ENCODE measurements around the gene DDX10.

DDX10 gene

DNA sequence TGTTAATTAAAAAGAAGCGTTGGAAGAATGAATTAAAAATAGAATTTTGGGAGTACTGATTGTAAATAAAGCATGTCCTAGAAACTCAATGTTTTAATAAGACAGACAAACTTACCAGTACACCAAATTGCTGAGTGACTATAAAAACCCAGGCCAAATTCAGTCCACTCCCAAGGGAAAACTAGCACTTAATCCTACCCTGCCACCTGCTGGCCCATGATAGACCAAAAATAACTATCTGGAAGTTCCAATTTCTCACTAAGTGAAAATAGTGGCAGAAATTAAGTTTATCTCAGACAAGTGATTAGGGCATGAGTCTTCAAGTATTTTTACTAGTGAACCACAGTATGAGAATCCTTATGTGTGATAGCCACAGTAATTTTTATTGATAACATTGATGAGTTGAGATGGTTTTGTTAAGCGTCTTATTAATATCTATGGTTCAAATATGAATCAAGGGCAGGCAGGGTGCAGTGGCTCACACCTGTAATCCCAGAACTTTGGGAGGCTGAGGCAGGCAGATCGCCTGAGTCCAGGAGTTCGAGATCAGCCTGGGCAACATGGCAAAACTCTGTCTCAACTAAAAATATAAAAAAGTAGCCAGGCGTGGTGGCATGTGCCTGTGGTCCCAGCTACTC, 9.8 kb upstream of the DDX10 start:
- DNase-seq (ENCODE audit: low read depth), result no peak

DNA sequence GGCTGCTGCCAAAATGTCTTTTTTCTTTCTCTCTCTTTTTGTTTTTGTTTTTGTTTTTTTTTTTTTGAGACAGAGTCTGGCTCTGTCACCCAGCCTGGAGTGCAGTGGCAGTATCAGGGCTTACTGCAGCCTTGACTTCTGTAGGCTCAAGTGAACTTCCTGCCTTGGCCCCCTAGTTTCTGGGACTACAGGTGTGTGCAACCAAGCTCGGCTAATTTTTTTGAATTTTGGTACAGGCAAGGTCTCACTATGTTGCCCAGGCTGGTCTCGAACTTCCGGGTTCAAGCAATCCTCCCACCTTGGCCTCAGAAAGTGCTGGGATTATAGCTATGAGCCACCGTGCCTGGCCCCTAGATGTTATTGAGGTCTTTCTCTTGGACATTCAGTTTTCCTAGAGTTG, 2.2 kb upstream of the DDX10 start:
- DNase-seq (ENCODE audit: low read depth), result no peak

DNA sequence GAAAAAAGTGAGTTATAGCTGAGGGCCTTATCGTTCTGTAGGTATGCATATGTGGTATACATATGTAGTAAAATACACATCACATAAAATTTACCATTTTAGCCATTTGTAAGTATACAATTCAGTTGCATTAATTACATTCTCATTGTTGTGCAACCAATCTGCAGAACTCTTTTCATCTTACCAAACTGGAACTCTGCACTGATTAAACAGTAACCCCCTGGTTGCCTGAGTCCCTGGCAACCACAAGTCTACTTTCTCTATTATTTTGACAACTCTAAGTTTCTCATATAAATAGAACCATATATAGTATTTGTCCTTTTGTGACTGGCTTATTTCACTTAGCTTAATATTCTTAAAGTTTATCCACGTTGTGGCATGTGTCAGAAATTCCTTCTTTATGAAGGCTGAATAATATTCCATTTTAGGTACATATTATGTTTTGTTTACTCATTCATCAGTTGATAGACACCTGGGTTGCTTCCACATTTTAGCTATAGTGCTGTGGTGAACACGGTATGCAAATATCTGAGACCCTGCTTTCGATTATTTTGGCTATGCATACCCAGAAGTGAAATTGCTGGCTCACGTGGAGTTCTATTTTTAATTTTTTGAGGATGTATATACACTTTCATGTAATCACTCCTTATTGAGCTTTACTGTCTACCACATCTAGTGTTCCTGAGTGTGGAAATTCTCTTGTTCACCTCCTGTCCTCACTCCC, 1.6 kb upstream of the DDX10 start:
- no peak for DNase-seq (ENCODE audit: low read depth)

DNA sequence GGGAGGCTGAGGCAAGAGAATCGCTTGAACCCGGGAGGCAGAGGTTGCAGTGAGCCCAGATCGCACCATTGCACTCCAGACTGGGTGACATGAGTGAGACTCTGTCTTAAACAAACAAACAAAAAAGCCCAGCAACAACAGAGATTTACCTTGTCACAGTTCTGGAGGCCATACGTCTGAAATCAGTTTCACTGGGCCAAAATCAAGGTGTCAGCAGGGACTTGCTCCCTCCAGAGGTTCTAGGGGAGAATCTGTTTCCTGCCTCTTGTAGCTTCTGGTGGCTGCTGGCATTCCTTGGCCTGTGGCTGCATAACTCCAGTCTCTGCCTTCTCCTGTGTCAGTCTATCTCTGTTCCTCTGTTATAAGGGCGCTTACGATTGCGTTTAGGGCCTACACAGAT, 1.5 kb downstream of the DDX10 start:
- DNase-seq (ENCODE audit: low read depth), result no peak

DNA sequence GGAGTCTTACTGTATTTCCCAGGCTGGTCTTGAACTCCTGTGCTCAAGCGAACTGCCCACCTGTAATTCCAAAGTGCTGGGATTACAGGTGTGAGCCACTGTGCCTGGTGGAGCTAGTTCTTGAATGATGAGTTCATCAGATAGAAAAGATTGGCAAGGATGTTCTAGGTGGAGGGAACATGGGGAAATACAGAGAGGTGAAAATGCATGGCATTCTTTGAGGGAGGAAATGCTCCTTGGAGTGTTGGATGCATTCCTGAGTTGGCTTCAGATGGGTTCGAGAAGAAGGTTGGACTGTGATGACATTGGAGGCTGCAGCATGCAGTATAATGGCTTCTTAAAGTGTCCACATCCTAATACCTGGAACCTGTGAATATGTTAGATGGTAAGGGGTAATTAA, 4.4 kb downstream of the DDX10 start:
- no peak for DNase-seq (ENCODE audit: low read depth)

DNA sequence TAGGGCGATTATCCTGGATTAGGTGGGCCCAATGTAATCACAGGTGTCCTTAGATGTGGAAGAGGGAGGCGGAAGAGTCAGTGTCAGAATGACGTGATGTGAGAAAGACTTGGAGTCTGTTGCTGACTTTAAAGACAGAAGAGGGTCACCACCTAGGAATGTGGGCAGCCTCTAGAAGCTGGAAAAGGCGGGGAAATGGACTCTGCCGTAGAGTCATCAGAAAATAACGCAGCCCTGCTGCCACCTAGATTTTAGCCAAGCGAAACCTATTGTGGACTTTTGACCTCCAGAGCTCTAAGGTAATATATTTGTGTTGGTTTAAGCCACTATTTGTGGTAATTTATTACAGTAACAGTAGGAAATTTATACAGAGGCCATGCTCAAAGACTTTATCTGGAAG, 4.8 kb downstream of the DDX10 start:
- no peak for DNase-seq (ENCODE audit: low read depth)

DNA sequence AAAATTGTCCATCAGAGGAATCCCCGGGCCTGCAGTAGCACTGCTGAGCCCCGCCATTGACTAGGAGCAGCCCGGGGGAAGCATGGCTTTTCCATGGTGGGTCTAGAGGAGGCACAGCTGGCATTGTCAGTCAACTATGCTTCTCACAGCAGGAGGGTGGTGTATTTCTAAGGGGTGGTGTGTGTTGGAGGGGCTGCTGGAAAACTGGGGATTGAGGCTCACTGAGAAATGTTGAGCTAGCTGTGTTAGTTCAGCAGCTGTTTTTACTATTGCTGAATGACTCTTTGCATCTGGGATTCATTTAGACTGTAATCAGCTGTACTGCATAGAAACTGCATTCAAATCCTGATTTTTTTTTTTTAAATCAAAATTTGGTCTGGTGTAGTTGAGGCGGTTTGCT, 5.6 kb downstream of the DDX10 start:
- no peak for DNase-seq (ENCODE audit: low read depth)

DNA sequence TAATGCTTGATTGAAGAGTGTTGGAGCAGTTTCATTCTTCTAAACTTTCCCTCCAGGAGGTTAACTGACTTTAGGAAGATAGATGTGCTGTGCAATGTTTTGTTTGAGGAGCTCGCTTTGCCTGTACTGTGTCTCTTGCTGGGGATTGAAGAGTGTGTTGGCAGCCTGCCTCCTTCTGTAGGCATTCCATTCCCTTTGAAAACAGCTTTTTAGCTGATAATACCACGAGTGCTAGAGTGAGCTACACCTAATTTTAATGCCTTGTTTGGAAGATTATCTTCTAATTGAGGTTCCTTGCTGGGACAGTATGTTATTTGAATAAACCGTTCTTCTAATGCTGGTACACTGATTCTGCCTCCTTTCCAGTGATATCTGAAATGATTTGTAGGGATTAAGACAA, 7.2 kb downstream of the DDX10 start:
- no peak for DNase-seq (ENCODE audit: low read depth)

DNA sequence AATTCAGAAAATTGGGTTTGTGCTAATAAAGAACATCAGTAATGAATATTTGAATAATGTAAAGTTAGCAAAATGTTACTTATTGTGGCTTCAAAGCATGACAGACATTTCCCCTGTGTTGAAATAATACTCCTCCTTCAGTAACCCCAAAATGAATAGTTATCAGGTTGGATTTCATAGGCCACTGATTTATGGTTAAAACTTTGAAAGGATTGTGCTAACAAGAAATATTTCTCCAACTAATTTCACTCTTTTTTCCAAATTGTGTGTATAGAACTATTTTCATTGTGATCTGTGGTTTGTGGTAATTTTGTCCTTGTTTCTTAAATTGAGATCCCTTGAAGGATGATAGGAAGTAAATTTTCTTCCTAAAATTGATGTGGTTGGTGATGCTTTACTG, 7.9 kb downstream of the DDX10 start:
- no peak for DNase-seq (ENCODE audit: low read depth)

DNA sequence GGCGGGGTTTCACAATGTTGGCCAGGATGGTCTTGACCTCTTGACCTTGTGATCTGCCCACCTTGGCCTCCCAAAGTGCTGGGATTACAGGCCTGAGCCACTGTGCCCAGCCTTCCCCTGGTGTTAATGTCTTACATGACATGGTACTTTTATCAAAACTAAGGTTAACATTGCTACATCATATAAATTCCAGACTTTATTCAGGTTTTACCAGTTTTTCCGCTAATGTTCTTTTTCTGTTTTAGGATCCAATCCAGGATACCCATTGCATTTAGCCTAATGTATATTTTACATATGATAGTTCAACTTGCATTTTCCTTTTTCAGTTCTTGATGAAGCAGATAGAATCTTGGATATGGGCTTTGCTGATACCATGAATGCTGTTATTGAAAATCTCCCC, 14.2 kb downstream of the DDX10 start:
- no peak for DNase-seq (ENCODE audit: low read depth)

DNA sequence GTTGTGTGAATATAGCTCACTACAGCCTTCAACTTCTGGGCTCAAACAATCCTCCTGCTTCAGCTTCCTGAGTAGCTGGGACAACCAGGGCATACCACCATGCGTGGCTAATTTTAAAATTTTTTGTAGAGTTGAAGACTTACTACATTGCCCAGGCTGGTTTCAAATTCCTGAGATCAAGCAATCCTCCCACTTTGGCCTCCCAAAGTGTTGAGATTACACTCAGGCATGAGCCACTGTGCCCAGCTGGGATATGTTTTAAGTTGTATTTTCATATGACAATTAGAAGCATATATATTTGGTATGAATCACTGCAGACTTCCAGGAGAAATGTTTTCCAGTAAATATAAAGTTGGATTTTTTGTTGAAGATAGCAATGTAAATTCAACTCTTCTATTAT, 15.4 kb downstream of the DDX10 start:
- DNase-seq (ENCODE audit: low read depth), result no peak

DNA sequence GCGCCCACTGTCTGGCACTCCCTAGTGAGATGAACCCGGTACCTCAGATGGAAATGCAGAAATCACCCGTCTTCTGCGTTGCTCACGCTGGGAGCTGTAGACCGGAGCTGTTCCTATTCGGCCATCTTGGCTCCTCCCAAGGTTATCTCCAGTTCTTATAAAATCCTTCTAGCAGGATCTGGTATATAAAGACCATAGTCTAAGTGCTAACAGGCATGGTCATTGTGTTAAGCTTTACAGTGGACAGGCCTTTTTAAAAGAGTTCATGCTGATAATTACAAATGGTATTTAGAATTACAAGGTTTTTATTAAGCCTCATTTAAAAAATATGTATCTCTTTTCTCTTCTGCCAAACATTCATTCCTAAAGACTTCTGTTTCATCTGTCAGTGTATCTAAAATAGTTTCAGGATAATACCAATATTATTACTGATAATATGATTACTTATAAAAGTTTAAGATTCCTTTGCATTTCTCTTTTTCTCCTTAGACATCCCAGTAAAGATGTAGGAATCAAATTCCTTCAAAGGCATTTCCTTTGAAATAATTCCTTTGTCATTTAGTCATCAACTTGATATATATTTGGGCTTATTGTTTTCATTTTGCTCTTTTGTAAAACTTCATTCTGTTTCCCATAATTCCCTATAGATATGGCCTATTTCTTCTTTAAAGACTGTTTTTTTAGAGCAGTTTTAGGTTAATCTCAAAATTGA, 20.7 kb downstream of the DDX10 start:
- DNase-seq (ENCODE audit: low read depth), result no peak

DNA sequence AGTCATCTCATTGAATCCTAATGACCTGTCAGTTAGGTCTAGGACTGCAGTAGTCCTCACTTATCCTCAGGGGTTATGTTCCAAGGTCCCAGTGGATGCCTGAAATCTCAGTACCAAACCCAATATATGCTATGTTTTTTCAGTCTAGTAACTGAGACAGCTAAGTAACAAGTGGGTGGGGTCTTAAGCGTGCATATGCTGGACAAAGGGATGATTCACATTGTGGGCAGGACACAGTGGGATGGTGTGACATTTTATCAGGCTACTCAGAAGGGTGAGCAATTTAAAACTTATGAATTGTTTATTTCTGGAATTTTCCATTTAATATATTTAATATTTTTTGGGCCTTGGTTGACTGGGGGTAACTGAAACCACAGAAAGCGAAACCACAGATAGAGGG, 29.0 kb downstream of the DDX10 start:
- no peak for DNase-seq (ENCODE audit: low read depth)

DNA sequence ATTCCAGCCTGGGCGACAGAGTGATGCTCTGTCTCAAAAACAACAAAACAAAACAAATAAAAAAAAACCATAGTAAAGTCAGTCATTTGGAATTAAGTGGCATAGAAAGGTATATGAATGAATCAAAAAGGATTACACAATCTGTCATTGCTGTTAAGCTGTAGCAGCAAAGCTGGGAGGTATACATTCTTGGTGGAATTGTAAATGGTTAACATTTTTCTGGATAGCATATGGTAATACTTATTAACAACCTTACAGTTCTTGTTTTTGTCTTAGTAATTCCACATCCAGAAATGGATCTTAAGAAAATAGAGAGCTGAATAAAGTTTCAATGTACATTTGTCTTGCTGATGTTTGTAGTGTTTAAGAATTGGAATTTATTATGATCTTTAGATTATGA, 30.0 kb downstream of the DDX10 start:
- no peak for DNase-seq (ENCODE audit: low read depth)

DNA sequence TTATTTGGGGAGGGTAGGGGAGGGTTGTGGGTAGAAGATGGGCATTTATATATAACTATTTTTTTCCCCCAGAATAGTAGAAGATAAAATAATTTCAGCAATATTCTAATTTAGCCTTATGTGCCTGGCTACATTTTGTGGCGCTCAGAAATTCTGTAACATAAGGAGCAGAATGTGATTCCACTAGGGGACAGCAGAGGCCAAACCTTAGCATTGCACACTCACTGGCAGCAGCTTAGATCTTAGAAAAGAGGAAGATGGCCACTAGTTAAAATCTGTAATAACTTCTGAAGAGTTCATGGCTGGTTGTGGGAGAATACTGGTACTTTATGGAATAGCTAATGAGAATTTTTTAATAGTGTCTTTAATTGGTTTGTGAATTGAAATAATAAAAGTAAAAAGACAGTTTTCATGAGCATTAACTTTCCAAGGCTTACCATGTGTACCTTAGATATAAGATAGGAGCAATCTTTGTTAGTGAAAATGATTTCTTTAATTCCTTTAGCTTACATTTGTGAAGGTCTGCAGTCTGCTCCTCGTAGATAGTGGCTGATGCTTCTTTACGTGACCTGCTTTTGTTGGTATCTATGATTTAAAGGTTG, 33.1 kb downstream of the DDX10 start:
- DNase-seq (ENCODE audit: low read depth), result no peak

DNA sequence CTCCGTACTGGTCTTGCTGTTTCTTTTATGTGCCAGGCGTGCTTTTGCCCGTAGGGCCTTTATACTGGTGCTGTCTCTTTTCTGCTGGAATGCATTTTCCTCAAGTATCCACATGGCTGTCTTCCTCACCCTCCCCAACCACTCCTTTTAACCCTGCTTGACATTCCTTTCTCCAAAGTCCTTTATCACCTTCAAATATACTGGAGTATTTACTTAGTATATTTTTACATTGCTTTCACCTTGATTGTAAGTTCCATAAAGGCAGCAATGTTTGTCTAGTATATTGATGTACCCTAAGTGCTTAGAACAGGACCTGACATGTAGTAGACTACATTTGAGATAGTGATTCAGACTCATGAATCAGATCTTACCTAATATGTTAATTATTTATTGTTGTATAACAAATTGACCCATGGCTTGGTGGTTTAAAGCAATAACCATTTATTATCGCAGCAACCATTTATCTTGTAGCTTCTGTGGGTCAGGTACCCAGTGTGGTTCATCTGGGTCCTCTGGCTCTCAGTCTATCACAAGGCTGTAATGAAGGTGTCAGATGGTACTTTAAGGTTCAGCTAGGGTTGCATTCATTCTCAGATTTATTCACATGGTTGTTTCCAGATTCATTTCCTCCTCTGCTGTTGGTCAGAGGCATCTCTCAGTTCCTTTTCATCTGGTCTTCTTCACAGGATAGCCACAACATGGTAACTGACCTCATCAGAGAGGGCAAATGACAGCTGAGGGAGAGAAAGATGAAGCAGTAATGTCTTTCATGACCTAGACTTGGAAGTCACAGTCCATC, 34.2 kb downstream of the DDX10 start:
- DNase-seq (ENCODE audit: low read depth), result no peak

DNA sequence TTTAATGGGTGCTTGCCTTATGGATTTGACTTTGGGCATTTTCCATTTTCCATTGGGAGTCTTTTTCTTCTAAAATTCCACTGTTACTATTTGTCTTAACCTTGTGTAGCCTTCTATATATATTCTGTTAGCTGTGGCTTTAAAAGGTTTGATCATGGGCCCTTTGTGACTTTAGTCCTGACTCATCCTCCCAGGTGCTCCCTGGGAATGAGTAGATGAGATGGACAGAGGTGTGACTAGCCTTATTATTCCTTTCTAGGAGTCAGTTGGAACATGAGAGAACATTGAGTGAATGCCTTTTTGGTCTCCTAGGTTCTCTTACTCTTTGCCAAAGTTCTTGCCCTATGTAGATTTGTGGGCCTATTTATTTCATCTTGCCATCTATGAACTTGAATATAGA, 39.0 kb downstream of the DDX10 start:
- no peak for DNase-seq (ENCODE audit: low read depth)

DNA sequence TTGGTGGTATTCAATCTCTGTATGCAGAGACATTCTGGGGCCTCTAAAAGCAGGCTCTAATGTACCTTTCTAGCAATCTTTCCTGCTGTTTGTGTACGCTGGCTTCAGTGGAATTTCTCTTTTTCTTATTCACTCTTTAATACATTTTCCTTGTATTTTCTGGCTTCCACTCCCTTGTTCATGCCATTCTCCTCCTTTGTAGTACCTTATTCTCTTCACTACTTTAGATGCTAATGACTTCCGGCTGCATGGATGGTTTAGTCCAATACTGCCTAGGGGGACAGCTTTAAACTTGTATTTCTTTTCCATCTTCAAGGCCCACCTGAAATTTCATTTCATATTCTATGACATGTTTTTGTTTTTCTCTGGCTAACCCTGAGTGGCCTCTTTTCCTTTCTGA, 40.2 kb downstream of the DDX10 start:
- DNase-seq (ENCODE audit: low read depth), result no peak

DNA sequence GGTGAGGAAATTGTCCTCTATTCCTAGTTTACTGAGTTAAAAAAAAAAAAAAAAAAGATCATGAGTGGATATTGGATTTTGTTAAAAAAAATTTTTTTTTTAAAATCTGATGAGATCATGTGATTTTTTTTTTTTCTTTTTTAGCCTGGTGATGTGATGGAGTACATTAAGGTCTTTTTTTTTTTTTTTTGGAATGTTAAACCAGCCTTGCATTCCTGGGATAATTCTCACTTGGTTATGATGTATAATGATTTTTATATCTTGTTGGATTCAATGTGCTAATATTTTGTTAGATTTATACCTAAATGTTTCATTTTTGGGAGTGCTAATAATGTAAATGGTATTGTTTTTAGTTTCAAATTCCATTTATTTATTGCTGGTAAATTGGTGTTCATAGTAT, 43.3 kb downstream of the DDX10 start:
- no peak for DNase-seq (ENCODE audit: low read depth)

DNA sequence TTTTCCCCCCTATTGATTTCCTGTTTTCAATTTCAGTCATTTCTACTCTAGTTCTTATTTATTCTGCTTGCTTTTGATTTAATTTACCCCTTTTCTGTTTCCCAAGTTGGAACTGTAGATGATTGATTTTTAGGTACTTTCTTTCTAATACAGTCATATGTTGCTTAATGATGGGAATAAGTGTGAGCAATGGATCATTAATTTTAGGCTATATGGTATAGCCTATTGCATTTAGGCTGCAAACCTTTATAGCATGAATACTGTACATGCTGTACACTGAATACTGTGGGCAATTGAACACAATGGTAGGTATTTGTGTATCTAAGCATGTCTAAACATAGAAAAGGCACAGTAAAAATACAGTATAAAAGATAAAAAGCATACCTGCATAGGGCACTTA, 44.9 kb downstream of the DDX10 start:
- no peak for DNase-seq (ENCODE audit: low read depth)

DNA sequence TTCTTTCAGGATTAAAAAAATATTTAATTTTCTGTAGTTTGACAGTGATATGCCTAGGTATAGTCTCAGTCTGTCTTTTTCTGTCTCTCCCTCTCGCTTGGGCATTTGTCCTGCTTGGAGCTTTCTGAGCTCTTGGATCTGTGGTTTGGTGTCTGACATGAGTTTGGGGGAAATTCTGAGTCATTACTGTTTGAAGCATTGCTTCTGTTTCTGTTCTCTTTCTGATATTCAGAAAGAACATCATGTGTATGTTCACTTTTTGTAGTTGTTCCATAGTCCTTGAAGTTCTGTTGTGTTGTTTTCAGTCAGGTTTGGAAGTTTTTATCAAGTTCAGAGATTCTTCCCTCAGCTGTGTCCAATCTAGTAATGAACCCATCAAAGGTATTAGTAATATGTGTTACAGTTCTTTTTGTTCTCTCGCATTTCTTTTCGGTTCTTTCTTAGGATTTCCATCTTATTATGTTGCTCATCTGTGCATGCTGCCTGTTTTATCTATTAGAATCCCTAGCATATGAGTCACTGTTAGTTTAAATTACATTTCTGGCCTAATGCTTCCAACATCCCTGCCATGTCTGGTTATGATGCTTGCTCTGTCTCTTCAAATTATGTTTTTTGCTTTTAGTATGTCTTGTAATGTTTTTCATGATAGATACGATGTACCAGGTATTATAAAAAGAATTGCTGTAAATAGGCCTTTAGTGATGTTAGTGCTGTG, 48.4 kb downstream of the DDX10 start:
- no peak for DNase-seq (ENCODE audit: low read depth)

DNA sequence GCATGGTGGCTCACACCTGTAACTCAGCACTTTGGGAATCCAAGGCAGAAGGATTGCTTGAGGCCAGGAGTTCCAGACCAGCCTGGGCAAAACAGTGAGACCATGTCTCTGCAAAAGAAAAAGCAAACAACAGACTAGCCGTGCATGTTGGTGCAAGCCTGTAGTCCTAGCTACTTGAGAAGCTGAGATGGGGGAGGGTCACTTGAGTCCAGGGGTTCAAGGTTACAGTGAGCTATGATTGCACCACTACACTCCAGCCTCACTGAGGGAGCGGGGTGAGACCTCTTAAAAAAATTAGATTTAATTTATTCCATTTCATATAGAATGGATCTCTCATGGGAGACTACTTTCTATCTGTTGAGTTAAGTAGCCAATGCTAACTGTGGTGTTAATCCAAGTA, 50.4 kb downstream of the DDX10 start:
- no peak for DNase-seq (ENCODE audit: low read depth)

Measured in stimulated activated CD8-positive, alpha-beta memory T cell treated with anti-CD3 and anti-CD28 coated beads, Interleukin-12 subunit alpha, Interleukin-12 subunit beta, amount 100 ng/mL, for 4 hours (primary cell).